ENCODE data around the gene ZEB2. TPM values are rescaled to one million over a fixed set of nuclear protein-coding genes. Genes with fewer than 3 reads are reported as not detected.

Gene ZEB2
- total RNA-seq, 2 experiments from 2014 or later, result 4.0 to 16.9 TPM

DNA sequence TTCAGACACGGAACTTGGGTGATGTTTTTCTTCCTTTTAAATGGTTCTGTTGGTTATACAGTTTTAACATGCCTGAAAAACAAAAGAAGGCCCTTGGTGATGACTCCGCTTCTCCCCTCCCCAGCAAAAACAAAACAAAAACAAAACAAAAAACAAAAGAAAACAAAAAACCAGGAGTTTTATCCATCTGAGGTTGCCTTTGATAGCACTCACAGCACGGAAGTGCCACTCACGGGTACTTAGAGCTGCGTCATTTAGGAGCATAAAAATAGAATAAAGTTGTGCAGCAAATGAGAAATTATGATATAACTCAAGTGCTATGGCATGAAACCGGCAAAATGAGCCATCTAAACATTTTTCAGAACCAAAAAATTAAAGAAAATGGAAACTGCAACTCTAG, 57.7 kb downstream of the ZEB2 start:
- H3K4me1 ChIP-seq (ENCODE audit: insufficient read depth, low read length, poor library complexity, severe bottlenecking), result peaks cover 6% of the 10 kb centered on the region
- H2AFZ ChIP-seq (ENCODE audit: low read length), result no peak overlapping the region
- H3K79me2 ChIP-seq (ENCODE audit: insufficient read depth, low read depth, low read length), result no peaks in the 10 kb centered on the region
- no peaks in the 10 kb centered on the region for H3K9me3 ChIP-seq (ENCODE audit: low read length)
- H3K9me2 ChIP-seq (ENCODE audit: insufficient read depth, low read length), result no peaks in the 10 kb centered on the region
- POLR2A ChIA-PET, result interaction anchor here (0.6 kb wide), 1 partner anchor 1304 kb away, joined by 4 read pairs; no protein-coding TSS in a partner anchor
- no peak for DNase-seq (ENCODE audit: low spot score)
- intact Hi-C loops (cut with micrococcal nuclease; ENCODE audit: unreplicated experiment), result no loop called here
- no peaks in the 10 kb centered on the region for H4K20me1 ChIP-seq (ENCODE audit: insufficient read depth, low read length)
- no peak overlapping the region for H3K27ac ChIP-seq (ENCODE audit: low read depth, low read length, poor library complexity, severe bottlenecking)
- H3K4me2 ChIP-seq (ENCODE audit: low read length), result peak overlapping the region; percentile 3; the same call in 1 of the 2 replicates
- BruUV-seq (replicated peaks), result no TSS peak
- H3K4me3 ChIP-seq (ENCODE audit: low read depth, low read length, poor library complexity, severe bottlenecking), result no peak overlapping the region
- TF ChIP-seq, protein P1, sequence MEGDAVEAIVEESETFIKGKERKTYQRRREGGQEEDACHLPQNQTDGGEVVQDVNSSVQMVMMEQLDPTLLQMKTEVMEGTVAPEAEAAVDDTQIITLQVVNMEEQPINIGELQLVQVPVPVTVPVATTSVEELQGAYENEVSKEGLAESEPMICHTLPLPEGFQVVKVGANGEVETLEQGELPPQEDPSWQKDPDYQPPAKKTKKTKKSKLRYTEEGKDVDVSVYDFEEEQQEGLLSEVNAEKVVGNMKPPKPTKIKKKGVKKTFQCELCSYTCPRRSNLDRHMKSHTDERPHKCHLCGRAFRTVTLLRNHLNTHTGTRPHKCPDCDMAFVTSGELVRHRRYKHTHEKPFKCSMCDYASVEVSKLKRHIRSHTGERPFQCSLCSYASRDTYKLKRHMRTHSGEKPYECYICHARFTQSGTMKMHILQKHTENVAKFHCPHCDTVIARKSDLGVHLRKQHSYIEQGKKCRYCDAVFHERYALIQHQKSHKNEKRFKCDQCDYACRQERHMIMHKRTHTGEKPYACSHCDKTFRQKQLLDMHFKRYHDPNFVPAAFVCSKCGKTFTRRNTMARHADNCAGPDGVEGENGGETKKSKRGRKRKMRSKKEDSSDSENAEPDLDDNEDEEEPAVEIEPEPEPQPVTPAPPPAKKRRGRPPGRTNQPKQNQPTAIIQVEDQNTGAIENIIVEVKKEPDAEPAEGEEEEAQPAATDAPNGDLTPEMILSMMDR (conservative IDR thresholded peaks at IDR 0.05; ENCODE audit: low read length), result no peak
- no peak for TF ChIP-seq EZH2phosphoT487 (IDR thresholded peaks at IDR 0.05; ENCODE audit: borderline replicate concordance, low read depth, low read length)
- no peaks in the 10 kb centered on the region for H3K36me3 ChIP-seq (ENCODE audit: insufficient read depth, low read length)
- CTCF ChIA-PET (ENCODE audit: unreplicated experiment), result no interaction called here

DNA sequence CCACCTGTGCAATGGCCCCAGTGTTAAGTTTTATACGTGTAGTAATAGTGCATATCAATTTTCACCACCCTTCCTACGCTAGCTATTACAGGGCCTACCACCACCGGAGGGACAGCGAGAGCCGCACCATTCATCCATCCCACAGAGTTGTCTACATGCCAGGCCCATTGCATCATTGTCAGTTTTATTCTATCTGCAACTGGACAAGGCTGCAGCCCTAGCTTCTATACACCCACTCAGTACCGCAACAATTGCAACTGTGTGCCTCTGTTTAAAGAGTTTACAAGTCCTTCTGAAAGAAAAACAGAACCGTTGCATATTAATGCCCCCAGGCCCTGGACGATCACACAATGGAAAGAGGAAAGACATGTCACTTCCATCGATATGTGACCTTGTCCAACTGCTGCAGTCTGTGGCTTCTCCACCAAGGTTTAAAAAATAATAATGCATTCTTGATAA, 58.6 kb downstream of the ZEB2 start:
- no peak overlapping the region for H3K4me2 ChIP-seq (ENCODE audit: low read length)
- H3K4me1 ChIP-seq (ENCODE audit: insufficient read depth, low read length, poor library complexity, severe bottlenecking), result peaks cover 12% of the 10 kb centered on the region
- no peak for TF ChIP-seq EZH2phosphoT487 (IDR thresholded peaks at IDR 0.05; ENCODE audit: borderline replicate concordance, low read depth, low read length)
- TF ChIP-seq, protein P1 (conservative IDR thresholded peaks at IDR 0.05; ENCODE audit: low read length), result no peak
- no peak for DNase-seq (ENCODE audit: low spot score)
- ChIA-PET CTCF (ENCODE audit: unreplicated experiment) (no interaction called here), POLR2A (no interaction called here)
- H3K79me2 ChIP-seq (ENCODE audit: insufficient read depth, low read depth, low read length), result no peaks in the 10 kb centered on the region
- no peaks in the 10 kb centered on the region for H3K9me3 ChIP-seq (ENCODE audit: low read length)
- H3K36me3 ChIP-seq (ENCODE audit: insufficient read depth, low read length), result no peaks in the 10 kb centered on the region
- H3K9me2 ChIP-seq (ENCODE audit: insufficient read depth, low read length), result no peaks in the 10 kb centered on the region
- H3K4me3 ChIP-seq (ENCODE audit: low read depth, low read length, poor library complexity, severe bottlenecking), result no peak overlapping the region
- intact Hi-C loops (cut with micrococcal nuclease; ENCODE audit: unreplicated experiment), result no loop called here
- H3K27ac ChIP-seq (ENCODE audit: low read depth, low read length, poor library complexity, severe bottlenecking), result no peak overlapping the region
- H4K20me1 ChIP-seq (ENCODE audit: insufficient read depth, low read length), result no peaks in the 10 kb centered on the region
- no peak overlapping the region for H2AFZ ChIP-seq (ENCODE audit: low read length)
- BruUV-seq (replicated peaks), result no TSS peak

DNA sequence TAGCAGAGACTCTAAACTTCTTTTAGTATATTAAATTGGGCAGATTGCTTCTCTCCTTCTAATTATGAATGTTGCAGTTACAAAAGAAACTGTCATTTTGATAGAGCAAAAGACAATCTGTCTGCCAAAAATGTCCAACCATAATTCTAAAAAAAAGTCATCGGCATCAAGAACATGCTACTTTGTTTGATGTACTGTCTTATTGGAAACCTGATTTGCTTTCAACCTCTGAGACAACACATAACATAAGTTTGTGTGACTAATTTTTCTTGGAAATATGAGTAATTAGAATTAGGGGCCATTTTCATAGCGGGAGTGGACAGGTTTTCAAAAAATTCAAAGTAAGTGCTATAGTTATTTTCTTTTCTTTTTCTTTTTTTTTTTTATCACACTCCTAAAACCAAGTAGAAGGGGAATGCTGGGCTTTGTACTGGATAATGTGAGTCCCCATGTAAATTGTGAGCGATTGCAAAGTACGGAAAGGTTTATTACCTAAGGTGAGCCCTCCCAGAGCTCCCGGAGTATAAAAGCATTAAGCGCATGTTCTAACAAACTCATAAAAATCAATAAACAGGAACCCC, 59.1 kb downstream of the ZEB2 start:
- Histone ChIP-seq H3K4me2 (ENCODE audit: low read length) (no peak overlapping the region), H4K20me1 (ENCODE audit: insufficient read depth, low read length) (no peaks in the 10 kb centered on the region), H2AFZ (ENCODE audit: low read length) (no peak overlapping the region), H3K36me3 (ENCODE audit: insufficient read depth, low read length) (no peaks in the 10 kb centered on the region), H3K9me2 (ENCODE audit: insufficient read depth, low read length) (no peaks in the 10 kb centered on the region), H3K4me3 (ENCODE audit: low read depth, low read length, poor library complexity, severe bottlenecking) (no peak overlapping the region), H3K79me2 (ENCODE audit: insufficient read depth, low read depth, low read length) (no peaks in the 10 kb centered on the region), H3K9me3 (ENCODE audit: low read length) (no peaks in the 10 kb centered on the region), H3K4me1 (ENCODE audit: insufficient read depth, low read length, poor library complexity, severe bottlenecking) (peaks cover 17% of the 10 kb centered on the region), H3K27ac (ENCODE audit: low read depth, low read length, poor library complexity, severe bottlenecking) (no peak overlapping the region)
- intact Hi-C loops (cut with micrococcal nuclease; ENCODE audit: unreplicated experiment), result no loop called here
- no TSS peak for BruUV-seq (replicated peaks)
- TF ChIP-seq, protein P1 (conservative IDR thresholded peaks at IDR 0.05; ENCODE audit: low read length), result no peak
- no peak for TF ChIP-seq EZH2phosphoT487 (IDR thresholded peaks at IDR 0.05; ENCODE audit: borderline replicate concordance, low read depth, low read length)
- ChIA-PET CTCF (ENCODE audit: unreplicated experiment) (no interaction called here), POLR2A (interaction anchor here (0.6 kb wide), 1 partner anchor 503 kb away, joined by 3 read pairs; no protein-coding TSS in a partner anchor)
- DNase-seq (ENCODE audit: low spot score), result no peak

Measured in OCI-LY7 (cell line).